GM12874 (cell line): ENCODE data around the gene ENSA.

Experiments
- TF ChIP-seq, protein P1 (sequence below): IDR thresholded peaks from 2 replicates; pipeline ENCODE4 v1.5.1; 2011; ENCODE audit warnings: low read depth, mild to moderate bottlenecking, control low read depth, low read length, moderate library complexity; ENCODE audit not compliant: insufficient read depth

Gene ENSA

DNA sequence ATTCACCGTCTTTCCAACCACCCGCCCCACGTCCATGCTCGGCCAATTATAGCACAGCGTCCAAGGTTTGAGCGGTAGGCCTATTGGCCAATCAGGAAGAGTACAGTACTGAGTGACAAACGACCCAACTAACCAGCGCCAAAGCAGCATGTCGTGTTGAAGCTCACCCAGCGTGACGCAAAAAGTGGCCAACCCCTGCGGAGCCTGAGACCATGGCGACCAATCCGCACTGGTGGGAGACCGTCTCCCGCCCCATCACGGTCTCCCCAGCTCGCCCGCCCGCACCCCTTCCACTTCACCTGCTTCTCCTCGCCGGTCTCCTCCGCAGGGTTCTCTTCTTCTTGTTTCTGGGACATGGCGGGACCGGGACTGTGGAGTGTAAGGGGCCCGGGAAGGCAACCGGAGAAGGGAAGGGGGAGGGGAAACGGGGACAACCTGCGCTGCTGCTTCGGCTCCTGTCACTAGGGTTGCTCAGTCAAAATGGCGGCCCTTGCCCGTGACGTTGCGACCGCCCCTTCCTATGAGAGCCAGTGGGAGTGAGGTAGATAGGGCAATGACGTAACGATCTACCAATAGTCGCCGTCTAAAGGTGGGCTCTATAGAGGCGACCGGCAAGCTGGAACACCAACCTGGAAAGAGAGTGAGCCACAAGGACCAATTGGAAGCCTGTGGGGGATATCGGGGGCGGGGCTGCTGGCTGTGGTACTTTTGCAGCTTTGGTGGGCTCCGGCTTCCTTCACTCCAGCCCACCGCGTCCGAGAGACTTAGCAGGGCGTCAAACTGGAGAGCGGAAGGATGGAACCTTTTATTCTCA lies at the start of gene ENSA:
ENSA (minus strand) TSS at position 498 of the 814 bp plus-strand sequence; CDS start at position 356, 142 bp downstream.
- TF ChIP-seq, protein P1, sequence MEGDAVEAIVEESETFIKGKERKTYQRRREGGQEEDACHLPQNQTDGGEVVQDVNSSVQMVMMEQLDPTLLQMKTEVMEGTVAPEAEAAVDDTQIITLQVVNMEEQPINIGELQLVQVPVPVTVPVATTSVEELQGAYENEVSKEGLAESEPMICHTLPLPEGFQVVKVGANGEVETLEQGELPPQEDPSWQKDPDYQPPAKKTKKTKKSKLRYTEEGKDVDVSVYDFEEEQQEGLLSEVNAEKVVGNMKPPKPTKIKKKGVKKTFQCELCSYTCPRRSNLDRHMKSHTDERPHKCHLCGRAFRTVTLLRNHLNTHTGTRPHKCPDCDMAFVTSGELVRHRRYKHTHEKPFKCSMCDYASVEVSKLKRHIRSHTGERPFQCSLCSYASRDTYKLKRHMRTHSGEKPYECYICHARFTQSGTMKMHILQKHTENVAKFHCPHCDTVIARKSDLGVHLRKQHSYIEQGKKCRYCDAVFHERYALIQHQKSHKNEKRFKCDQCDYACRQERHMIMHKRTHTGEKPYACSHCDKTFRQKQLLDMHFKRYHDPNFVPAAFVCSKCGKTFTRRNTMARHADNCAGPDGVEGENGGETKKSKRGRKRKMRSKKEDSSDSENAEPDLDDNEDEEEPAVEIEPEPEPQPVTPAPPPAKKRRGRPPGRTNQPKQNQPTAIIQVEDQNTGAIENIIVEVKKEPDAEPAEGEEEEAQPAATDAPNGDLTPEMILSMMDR: no peak

GRCh38 chr1:150678988-150679387 lies 49.6 kb upstream of the ENSA start:
- TF ChIP-seq, protein P1: no peak

- TF ChIP-seq, protein P1: no peak
Observed at GRCh38 chr1:150674881-150675280, 45.5 kb upstream of the ENSA start.

GRCh38 chr1:150663321-150663720 lies 33.9 kb upstream of the ENSA start:
- TF ChIP-seq, protein P1: no peak

DNA sequence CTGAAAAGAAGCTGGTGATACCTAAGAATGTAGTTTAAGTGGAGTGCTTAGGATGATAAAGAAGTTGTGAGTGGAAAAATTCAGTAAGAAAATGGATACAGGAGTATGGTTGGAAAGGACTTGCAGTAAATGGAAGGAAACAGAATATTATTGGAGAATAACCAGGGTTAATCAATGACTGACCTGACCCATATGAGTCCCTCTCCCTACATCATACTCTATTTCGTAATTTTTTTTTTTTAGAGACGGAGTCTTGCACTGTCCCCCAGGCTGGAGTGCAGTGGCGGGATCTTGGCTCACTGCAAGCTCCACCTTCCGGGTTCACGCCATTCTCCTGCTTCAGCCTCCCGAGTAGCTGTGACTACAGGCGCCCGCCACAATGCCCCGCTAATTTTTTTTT lies 33.4 kb upstream of the ENSA start:
- TF ChIP-seq, protein P1: no peak

DNA sequence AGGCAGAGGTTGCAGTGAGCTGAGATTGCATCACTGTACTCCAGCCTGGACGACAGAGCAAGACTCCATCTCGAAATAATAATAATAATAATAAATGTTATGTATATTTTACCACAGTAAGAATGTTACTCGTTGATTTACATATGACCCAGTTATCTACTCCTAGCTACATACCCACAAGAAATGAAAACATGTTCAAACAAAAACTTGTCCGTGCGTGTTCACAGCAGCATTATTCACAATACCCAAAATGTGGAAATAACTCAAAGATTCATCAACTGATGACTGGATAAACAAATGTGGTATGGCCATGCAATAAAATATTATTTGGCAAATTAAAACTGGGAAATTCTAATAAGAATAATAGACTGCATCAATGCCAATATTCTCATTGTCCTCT lies 31.7 kb upstream of the ENSA start:
- TF ChIP-seq, protein P1: no peak

DNA sequence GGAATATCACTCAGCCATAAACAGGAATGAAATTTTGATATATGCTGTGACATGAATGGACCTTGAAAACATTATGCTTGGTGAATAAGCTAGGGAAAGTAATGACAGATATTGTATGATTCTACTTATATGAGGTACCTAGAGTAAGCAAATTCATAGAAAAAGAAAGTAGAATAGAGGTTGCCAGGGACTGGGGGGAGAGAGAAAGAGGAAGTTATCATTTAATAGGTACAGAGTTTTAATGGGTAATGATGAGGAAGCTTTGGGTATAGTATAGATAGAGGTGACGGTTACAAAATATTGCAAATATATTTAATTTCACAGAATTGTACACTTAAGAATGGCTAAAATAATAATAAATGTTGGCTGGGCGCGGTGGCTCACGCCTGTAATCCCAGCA lies 31.2 kb upstream of the ENSA start:
- TF ChIP-seq, protein P1: no peak
